HK-2 (cell line): ENCODE data around the gene MYH9.

Experiments
- DNase-seq: peaks from one replicate; pipeline ENCODE4 v3.0.0-alpha.2; 2018; ENCODE audit not compliant: unreplicated experiment

The MYH9 gene

DNA sequence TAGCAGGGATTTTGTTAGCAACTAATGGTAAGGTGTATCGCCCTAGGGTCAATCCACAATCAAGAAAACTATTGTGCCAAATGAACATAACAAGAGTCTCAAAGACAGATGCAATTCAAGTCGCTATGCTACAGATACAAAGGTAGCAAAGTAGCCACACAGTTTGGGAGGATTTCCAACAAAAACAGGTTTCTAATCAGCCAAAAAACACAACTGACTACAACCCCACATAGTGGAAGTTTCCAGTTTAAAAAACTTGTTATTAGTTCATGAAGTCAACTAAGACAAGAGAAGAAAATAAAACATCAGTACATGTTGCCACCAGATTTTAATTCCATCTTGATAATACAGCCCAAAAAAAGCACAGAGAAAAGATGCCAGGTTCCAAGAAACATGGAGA lies 38.0 kb downstream of the MYH9 start:
- DNase-seq = no peak

DNA sequence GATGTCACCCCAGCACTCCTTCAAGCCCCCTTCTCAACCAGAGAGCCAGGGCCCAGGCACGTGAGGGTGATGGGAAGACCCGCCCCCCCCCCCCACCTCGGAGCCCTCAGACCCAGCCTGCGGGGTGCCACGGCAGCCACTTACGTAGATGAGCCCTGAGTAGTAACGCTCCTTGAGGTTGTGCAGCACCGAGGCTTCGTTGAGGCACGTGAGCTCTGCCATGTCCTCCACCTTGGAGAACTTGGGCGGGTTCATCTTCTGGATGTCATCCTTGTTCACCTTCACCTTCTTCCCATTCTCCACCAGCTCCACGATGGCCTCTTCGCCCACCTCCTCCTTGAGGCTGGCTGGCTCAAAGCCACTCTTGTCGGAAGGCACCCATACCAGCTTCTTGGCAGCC lies 39.0 kb downstream of the MYH9 start:
- DNase-seq = no peak

DNA sequence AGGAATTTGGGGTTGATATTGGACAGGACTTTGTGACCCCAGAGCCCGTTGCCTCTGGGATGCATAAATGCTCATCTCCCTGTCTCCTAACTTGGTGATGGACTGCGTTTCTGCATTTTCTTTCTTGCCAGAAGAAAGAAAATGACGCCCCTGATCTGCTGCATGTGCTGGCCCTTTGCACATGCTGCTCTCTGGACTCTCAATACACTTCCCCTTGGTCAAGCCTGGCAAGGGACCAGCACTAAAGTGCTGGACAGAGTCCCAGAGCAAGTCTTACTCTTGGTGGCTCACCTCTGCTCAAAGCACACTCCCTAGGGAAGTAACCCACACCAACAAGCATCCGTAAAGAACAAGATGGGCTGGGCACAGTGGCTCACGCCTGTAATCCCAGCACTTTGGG lies 40.7 kb downstream of the MYH9 start:
- DNase-seq = no peak

DNA sequence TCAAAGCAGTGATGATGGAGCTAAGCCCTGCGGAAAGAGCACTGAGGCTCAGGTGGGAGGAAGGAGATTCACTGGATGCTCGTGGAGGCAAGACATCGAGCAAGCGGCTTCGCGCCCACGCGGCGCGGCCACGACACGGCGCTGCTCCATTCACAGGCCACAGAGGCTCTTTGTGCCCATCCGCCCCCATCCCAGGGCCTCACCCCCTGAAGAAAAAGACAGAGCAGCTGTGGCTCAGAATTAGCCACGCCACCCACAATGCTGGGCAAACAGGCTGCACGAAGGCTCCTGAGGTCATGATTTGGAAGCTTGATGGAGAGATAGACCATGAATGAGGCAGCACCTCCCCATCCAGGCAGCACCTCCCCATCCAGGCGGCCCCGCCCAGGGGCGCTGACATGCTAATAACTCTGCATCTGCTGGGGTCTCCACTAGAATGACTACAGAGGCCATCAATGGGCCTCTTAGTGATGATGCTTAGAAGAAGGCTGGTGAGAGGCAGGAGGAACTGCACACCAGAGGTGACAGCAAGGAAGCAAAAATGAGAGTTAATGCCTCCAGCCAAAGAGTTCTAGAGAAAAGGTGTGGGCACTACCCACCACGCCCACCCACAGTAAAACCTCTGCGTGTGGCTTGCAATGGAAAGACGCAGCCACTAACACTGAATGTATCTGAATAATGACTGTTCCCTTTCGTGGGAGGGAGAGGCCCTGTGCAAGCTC lies 43.5 kb downstream of the MYH9 start:
- DNase-seq = no peak

DNA sequence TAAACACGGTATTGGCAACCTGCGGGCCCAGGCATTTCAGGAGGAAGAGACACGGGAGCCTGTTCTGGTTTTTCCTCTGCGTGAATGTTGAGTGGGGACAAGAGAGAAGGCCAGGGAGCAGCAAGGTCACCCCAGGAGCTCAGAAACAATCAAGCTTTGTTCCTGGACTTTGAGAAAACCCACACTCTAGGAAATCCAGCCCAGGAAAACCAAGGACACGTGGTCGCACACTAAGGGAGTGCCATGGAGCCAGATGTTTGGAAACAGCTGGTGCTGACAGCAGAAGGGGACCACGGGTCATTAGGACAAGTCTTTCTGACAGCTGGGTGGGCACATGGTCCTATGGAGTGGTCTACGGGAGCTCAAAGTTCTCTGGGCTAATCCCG lies 44.1 kb downstream of the MYH9 start:
- DNase-seq = no peak

DNA sequence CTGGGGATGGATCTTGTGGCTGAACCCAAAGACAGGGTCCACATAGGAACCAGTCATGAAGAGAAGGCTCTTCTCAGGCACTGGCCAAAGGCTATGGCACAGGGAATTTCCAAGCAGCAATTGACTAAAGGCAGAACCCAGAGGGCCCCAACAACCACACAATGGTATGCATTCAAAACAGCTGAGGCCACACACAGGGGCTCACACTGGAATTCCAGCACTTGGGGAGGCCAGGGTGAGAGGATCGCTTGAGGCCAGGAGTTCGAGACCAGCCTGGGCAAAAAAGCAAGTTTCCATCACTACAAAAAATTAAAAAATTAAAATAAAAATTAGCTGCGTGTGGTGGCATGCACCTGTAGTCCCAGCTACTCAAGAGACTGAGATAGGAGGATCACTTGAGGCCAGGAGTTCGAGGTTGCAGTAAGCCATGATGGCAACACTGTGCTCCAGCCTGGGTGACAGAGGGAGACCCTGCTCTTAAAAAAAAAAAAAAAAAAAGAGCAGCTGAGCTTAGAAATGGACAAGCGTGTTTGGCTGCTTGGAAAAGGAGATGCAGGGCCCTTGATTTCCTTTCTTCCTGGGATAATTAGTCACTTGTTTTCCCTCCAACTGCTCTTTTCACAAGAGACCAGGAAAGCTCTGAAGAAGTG lies 44.6 kb downstream of the MYH9 start:
- no peak for DNase-seq

DNA sequence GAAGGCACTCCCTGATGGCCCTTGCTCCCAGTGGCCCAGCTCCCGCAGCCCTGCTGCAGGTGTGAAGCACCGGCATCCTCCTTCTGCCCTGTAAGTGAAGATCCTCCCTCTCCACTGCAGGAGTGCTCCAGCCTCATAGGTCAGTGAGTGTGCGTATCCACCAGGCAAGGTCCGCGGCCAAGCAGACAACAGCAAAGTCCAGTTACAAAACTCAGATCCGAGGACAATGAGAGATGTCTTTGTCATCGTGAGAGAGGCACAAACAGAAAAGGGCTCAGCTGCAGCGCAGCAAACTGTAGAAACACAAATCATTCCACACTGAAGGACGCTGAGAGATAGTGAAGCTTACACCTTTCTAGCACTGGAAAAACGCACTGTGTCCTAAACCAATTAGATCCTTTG lies 46.1 kb downstream of the MYH9 start:
- DNase-seq = no peak

DNA sequence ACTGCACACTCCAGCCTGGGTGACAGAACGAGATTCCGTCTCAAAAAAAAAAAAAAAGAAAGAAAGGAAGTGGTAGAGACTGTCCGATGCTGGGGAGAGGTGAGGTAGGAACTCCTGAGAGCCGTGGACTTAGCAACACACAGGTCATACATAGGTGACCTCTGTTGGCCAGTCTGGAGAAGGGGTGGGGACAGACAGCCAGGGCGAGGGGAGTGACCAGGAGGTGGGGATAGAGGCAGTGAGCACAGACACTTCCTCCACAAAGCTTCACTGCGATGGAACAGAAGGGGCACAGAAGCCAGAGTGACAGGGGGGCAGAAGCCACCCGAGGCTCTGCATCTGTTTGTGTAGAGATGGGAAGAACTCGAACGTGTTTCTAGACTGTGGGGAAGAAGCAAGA lies 47.1 kb downstream of the MYH9 start:
- no peak for DNase-seq

DNA sequence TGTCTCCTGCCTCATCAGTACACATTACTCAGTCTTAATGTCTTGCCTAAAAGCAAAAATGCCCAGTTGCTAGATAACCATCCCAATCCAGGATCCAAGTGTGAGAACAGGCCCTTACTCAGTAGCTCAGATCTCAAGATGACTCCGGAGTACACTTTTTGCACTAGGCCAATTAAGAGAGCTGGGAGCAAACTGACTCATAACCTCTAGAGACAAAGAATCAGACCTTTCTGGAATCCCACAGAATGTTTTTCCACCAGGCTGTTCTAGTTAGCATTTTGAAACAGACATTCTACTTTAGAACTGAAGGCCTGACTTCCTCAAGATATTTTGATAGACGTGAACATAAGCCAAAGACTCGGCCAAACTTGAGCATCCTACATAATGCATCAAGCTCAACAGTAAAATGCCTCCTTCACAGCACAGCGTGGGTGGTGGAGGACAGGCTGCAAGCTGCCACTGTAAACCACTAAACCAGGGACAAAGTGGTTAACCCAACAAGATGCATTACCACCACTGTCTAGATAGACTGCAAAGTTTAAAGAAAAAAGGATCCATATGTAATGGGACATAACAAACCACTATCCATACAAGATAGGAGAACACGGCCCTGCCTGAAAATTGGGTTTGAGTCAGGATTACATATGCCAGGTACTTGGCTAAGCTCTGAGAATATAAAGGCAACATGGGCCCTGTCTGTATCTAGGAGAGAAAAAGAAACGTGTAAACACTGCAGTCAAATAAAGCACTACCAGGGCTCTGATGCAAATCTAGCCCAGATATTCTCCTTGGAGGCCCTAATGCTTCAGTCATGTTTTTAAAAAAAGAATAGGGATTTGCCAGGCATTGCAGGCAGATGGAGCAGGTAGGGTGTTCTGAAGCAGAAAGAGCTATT lies 48.3 kb downstream of the MYH9 start:
- no peak for DNase-seq

DNA sequence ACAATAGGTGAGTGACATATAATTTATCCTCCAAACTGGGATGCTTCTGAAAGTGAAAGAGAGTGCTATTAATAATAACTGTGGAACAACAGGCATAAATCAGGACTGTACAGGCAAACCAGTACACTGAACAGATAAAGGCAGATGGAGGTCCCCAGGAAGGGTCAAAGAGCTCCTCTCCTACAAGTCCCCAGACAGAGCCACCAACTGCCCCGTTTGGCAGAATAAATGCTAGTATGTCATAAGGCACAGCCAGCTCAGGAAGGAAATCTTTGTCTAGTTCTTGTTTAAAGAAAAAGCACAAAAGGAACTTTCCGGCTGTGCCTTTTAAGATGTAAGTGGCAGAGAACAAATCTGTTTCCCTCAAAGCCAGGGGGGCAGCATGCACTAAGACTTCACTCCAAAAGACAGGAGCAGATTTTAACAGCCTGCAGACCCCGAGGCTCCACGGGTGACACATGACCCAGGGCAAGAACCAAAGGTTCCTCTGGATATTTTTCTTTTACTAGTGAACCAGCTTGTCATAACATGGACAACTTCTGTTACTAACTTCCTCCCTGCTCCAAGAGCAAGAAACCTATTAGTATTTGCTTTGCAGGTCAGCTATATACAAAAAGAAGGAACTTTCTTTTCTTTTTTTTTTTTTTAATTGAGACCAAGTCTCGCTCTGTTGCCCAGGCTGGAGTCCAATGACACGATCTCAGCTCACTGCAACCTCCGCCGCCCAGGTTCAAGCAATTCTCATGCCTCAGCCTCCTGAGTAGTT lies 50.2 kb downstream of the MYH9 start:
- no peak for DNase-seq

DNA sequence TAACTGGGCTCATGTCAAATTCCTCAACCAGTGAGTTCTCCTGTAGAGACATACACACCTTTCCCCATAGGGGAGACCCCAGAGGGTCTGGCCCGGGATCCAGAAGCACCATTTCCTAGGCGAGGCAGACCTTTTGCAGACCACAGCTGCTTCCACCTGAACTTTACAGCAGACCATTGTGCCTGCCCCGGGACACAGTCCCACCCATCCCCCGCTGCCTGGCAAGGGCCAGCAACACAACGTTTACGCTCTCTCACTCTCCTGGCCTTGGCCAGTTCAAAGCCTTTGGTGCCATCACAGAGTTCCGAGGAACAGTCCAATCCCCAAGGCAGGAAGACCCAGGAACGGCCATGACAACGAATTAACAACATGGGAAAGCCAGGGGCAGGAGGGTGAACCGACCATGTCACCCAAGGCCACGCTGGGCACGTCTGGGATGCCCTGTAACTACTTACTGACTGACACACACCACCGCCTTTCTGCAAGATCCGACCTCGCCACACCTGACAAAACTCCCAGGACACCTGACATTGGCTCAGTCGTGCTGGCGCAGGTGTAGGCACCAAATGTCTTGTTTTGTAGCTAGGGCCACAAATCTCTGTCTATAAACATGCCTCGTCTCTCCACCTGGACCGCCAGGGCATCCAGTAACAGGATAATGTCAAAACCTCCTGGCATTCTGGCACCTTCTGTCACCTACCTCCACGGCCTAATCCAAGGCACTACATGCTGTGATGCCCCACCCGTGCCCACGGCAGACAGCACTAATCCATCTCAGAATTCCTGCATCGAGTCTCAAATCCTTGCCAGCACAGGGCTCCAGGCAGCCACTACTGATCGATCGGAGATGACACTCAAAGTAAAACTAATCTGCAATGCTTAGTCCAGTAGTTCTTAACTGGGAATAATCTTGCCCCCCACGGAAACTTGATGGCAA lies 51.3 kb downstream of the MYH9 start:
- DNase-seq = no peak

DNA sequence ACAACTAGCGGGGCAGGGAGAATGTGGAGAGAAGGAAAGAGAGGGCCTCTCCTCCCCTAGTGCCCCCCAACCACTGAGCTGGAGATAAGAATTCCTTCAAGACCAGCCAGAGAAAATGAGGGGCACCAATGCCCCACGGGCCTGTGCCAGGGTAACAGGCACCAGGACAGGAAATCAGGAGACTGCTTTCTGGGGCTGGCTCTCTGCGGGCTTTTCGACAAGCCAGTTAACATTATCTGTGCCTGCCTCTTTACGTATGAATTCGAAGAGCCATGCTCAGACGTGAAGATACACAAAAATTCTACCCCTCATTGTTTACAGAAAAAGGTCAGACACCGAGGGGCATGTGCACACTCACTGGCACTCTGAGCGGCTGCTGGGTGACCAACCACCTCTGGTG lies 52.1 kb downstream of the MYH9 start:
- no peak for DNase-seq

DNA sequence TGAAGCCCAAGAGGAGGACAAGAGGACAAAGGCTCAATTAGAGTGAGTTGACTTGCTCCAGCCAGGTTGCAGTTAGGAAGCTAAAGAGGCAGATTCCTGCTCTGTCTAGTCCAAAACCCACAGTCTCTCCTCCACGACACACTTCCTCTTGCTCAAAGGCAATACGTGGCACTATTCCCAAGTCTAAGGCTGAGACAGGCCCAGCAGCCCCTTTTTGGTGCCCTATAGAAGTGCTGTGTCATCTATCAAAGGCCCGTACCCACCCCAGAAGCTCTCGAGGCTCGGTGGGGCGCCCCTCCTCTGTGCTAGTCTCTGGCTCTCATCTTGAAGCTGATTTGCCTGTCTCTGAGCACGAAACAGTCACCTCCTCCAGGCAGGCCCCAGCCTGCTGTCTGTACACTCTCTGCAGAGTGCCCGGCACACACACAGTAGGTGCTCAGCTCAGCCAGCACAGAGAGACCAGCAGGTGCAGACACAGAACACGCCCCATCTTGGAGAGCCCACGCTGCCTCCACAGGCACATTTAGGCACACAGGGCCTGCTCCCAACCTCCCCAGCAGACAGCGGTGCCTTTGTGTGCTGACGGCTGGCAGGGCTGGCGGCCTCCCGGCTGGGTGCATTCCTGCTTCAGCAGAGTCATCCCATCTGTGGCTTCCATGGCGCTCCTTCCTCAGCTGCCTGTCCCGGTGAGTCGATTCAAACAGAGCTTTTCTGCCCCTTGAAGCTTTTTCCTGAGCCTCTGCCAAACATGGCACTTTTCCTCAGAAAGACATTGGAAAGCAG lies 52.8 kb downstream of the MYH9 start:
- DNase-seq = peak; percentile 59

DNA sequence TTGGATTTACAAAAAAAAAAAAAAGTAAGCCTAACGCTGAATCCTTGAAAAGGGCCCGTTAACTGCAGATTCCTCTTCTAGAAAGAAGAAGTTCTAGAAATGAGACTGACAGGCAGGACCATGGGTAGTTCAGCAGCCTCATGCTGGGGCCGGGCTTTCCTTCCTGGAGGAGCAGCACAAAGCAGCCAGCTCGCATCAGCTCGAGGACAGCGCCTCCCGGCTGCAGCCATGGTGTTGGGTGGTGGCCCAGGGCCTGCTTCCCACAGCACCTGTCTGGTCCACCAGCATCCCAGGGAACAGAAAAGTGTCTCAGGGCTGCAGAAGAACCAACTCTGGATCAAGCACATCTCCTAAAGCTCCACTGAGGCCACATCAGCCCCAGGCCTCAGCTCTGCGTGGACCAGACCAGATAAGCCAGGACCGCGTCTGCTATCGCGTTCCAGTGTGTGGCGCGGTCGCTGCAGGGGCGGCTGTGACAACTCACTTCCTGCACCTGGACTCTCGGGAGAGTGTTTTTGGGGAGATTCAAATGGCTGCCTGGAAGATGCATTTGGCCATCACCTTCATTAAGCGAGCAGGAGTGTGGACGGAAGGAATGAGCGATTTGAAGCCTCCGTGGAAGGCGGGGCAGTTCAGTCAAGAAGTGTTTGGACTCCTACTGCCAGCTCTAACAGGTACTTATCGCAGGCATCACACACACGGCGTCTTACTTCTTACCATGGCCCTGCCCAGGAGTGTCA lies 53.5 kb downstream of the MYH9 start:
- DNase-seq = peak; percentile 38

DNA sequence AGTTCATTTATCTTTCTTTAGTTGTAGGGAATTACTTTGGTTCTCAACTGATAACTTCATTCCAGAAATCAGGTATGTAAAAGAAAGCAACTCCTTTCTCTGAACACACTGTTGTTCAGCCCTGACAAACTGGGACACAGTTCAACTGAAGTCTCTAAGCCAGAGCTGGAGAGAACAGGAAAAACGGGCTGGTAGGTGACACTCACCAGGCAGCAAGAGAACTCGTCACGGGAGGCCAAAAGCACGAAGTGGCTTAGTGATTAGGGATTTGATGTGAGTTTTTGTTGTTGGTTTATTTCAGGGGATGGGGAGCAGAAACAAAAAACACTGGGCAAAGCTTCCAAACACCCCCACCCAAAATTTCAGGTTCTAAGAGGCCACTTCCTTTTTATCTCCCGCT lies 54.1 kb downstream of the MYH9 start:
- no peak for DNase-seq

DNA sequence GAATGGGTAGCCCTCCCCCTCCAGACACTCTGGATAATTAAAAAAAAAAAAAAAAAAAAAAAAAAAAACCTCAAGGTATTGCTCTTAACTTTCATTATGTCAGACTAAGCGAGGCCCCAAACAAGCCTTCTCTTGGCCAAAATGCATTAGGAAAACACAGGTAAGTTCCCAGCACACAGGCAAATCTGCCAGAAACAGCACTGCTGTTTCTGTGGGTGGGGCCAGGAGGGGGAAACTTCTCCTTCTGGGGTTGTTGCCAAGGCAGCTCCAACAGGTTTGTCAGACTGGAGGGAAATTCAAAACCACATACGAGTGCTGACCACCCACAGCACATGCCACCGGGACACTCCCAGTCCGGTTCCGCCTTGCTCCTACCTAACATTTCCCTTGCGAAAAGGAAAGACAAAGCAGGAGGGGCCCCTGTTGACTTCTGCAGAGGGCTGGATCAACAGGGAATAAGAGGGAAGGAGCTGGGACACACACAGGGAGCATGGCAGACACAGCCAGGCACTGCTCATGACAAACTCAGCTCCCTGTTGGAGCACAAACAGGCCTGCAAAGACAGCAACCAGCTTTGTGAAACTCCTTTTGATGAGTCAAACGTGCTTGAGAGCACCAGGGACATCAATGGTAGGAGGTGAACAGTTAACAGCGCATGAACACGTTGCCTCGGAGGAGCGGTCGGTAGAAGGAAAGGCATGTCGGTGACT lies 55.0 kb downstream of the MYH9 start:
- DNase-seq = peak; percentile 77

DNA sequence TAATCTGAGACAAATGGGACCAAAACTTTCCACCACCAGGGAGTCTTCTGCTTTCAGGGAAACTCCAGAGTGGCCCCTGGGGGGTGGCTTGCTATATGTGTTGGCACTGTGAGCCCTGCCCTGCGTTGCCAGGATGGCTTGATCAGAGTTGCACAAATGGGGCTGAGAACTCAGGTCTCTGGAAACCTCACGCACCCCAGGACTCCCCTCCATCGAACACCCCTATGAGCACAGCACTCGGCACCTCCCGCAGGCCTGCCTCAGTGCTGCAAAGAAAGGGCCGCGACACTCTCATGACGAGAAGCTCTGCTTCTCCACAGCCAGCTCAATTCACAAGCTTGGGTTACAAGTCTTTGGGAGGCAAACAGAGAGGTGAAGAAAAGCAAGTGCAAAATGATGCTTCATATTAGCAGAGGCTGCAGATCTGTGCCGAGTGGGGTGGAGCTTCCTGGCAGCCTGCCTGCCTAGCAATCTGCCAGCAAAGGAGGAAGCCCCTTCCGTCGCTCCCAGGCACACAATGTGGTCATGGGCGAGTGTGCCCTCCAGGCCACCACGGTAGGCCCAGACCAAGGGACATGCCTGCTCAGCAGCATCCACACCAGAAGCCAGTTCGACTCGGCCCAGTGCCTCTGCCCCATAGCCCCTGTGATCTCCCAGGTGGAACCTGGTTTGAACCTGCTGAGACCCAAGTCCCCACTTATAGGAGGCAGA lies 55.7 kb downstream of the MYH9 start:
- DNase-seq = peak; percentile 61

DNA sequence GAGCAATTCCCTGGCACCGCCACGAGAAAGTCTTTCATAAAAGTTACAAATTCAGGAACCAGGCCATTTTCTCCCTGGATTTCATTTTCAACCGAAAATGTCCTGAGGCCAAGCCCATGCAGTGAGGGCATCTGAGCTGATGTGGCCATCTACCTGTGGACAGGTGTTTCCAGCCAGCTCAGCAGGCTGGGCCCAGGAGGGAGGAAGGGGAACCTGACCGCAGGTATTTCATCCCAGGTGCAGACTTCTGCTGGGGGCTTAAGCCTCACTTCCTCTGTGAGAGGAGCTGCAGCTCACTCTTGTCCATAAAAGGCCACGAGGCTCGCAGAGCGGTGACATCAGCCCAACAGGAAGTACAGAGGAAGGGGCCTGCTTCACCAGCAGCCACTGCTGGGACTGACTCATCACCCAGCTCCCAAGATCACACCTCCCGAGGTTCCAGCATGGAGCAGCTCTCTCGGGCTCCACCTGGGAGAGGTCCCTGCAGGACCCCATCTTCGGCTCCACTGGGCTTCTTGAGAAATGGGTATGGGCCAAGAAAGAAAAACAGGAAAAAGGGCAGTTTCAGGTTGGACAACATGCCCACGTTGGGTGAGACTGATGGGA lies 56.4 kb downstream of the MYH9 start:
- DNase-seq = peak; percentile 92
